HG02970 (cell line): ENCODE data around the gene SPINT1.

Experiments
- ATAC-seq: cut with Tn5 transposase; IDR thresholded peaks from one replicate; pipeline ENCODE4 v1.9.1; 2021; ENCODE audit warnings: mild to moderate bottlenecking, moderate library complexity, moderate number of reproducible peaks; ENCODE audit not compliant: unreplicated experiment, low FRiP score

SPINT1 gene

GRCh38 chr15:40843885-40844695 lies at the start of gene SPINT1:
Gene SPINT1, plus strand, starts transcription at chr15:40844048. Its CDS starts 507 bp downstream, at chr15:40844555.
- no peak for ATAC-seq

- ATAC-seq: no peak
Measured at GRCh38 chr15:40796041-40796440, 47.8 kb upstream of the SPINT1 start.

GRCh38 chr15:40796512-40796911 lies 47.3 kb upstream of the SPINT1 start:
- no peak for ATAC-seq

GRCh38 chr15:40799523-40799922 lies 44.3 kb upstream of the SPINT1 start:
- ATAC-seq: no peak

GRCh38 chr15:40803076-40803475 lies 40.8 kb upstream of the SPINT1 start:
- ATAC-seq: no peak

- no peak for ATAC-seq
Measured at GRCh38 chr15:40803688-40804087, 40.2 kb upstream of the SPINT1 start.

GRCh38 chr15:40806672-40807027 lies 37.2 kb upstream of the SPINT1 start:
- no peak for ATAC-seq

- ATAC-seq: peak; percentile 92
Measured at GRCh38 chr15:40807028-40807887, 36.6 kb upstream of the SPINT1 start, which contains the start of the genes DNAJC17 and ZFYVE19. Gene DNAJC17, minus strand, starts transcription at chr15:40807473. Its CDS starts 27 bp downstream, at chr15:40807446. Gene ZFYVE19, plus strand, starts transcription at chr15:40807089. Its CDS starts 501 bp downstream, at chr15:40807590.

- no peak for ATAC-seq
Measured at GRCh38 chr15:40807888-40808461, 35.9 kb upstream of the SPINT1 start.

- no peak for ATAC-seq
Measured at GRCh38 chr15:40808861-40809450, 34.9 kb upstream of the SPINT1 start.

- ATAC-seq: no peak
Measured at GRCh38 chr15:40812721-40813425, 31.0 kb upstream of the SPINT1 start.

GRCh38 chr15:40815042-40815698 lies 28.7 kb upstream of the SPINT1 start:
- no peak for ATAC-seq

GRCh38 chr15:40819048-40819447 lies 24.8 kb upstream of the SPINT1 start:
- no peak for ATAC-seq

- no peak for ATAC-seq
Measured at GRCh38 chr15:40821195-40821594, 22.7 kb upstream of the SPINT1 start.

- no peak for ATAC-seq
Measured at GRCh38 chr15:40823572-40824343, 20.1 kb upstream of the SPINT1 start.

- no peak for ATAC-seq
Measured at GRCh38 chr15:40825661-40826422, 18.0 kb upstream of the SPINT1 start.

- ATAC-seq: no peak
Measured at GRCh38 chr15:40826423-40827075, 17.3 kb upstream of the SPINT1 start.
